Endothelial cell of umbilical vein (primary cell): ENCODE data around the gene EFTUD2. TPM values are rescaled to one million over a fixed set of nuclear protein-coding genes. Genes with fewer than 3 reads are reported as not detected.

Experiments used
- BruUV-seq: library from RNA; stranded (reverse); fragments of 400-500 nt; replicated peaks from 2 replicates; lab custom pipeline; 2021; lab: Mats Ljungman, UMichigan
- CTCF ChIA-PET: fragments of 300-600, 350-600 bp; sonication (Branson Sonifier 250); formaldehyde crosslinking; loops from one replicate; lab custom pipeline; 2021; ENCODE audit warnings: antibody characterized with exemption, inconsistent platforms; lab: Charles Lee
- POLR2A ChIA-PET: fragments of 300-600, 350-600 bp; sonication (Branson Sonifier 250); formaldehyde crosslinking; loops from one replicate; lab custom pipeline; 2021; ENCODE audit warnings: antibody characterized with exemption, inconsistent platforms; lab: Charles Lee
- DNase-seq: peaks from one replicate; pipeline ENCODE4 v3.0.0-alpha.2; 2011; ENCODE audit warnings: low read depth, low spot score
- FAIRE-seq: peaks from 2 replicates; lab custom pipeline; 2011; peaks lifted over from hg19 to GRCh38; lab: Jason Lieb, UNC
- H2AFZ ChIP-seq: 2 replicates; pipeline ENCODE4 v1.6.0; 2012; ENCODE audit warnings: low read depth, low read length, control low read depth, inconsistent platforms
- H3K27ac ChIP-seq: 2 replicates; pipeline ENCODE4 v1.5.1; 2011; ENCODE audit warnings: low read depth, mild to moderate bottlenecking, control low read depth, low read length, moderate library complexity; ENCODE audit not compliant: insufficient read depth
- H3K27me3 ChIP-seq, 2 experiments: 2 replicates each; pipeline versions ENCODE4 v1.6.0 to v1.6.1; 2011; ENCODE audit warnings: low read length in 2 of 2, mixed read lengths in 1 of 2; ENCODE audit not compliant: control insufficient read depth in 2 of 2, insufficient read depth in 2 of 2
- H3K36me3 ChIP-seq, 2 experiments: 2 replicates in 1 of 2; 3 replicates in 1 of 2; pipeline ENCODE4 v1.5.1; 2011; ENCODE audit warnings: low read length in 2 of 2, mild to moderate bottlenecking in 1 of 2, moderate library complexity in 1 of 2; ENCODE audit not compliant: control insufficient read depth in 2 of 2, insufficient read depth in 2 of 2; ENCODE audit errors: extremely low read depth in 1 of 2
- H3K4me1 ChIP-seq: 3 replicates; pipeline ENCODE4 v1.5.1; 2011; ENCODE audit warnings: mild to moderate bottlenecking, low read length; ENCODE audit not compliant: control insufficient read depth, insufficient read depth; ENCODE audit errors: extremely low read depth
- H3K4me2 ChIP-seq: 2 replicates; pipeline ENCODE4 v1.6.1; 2011; ENCODE audit warnings: low read length, control low read depth, mixed read lengths; ENCODE audit not compliant: insufficient read depth
- H3K4me3 ChIP-seq, 3 experiments: fragments of 200-600 bp in 1 of 3; sonication (generic), shearing (Covaris generic) in 1 of 3; replicated peaks in 1 of 3; 2 replicates each; pipeline ENCODE4 v1.5.1; 2011 to 2016; ENCODE audit warnings: control low read depth in 3 of 3, low read length in 3 of 3, mild to moderate bottlenecking in 2 of 3, inconsistent platforms in 1 of 3, low read depth in 1 of 3, moderate library complexity in 1 of 3; ENCODE audit not compliant: insufficient read depth in 1 of 3
- H3K79me2 ChIP-seq: 2 replicates; pipeline ENCODE4 v1.6.0; 2012; ENCODE audit warnings: low read length, inconsistent platforms; ENCODE audit not compliant: control insufficient read depth, insufficient read depth
- H3K9ac ChIP-seq: replicated peaks from 2 replicates; pipeline ENCODE3; 2011; ENCODE audit warnings: low read length, control low read depth; ENCODE audit not compliant: insufficient read depth; ENCODE audit errors: extremely low read depth
- H3K9me1 ChIP-seq: replicated peaks from 3 replicates; pipeline ENCODE4 v1.6.0; 2011; ENCODE audit warnings: mild to moderate bottlenecking, low read length; ENCODE audit not compliant: control insufficient read depth, insufficient read depth; ENCODE audit errors: extremely low read depth
- H3K9me3 ChIP-seq: replicated peaks from 2 replicates; pipeline ENCODE4 v1.5.1; 2012; ENCODE audit warnings: low read length, inconsistent platforms; ENCODE audit not compliant: control insufficient read depth, insufficient read depth
- H4K20me1 ChIP-seq: replicated peaks from 2 replicates; pipeline ENCODE3; 2011; ENCODE audit warnings: mild to moderate bottlenecking, low read length; ENCODE audit not compliant: control insufficient read depth, insufficient read depth; ENCODE audit errors: extremely low read depth
- EZH2 ChIP-seq: IDR thresholded peaks from 2 replicates; pipeline ENCODE4 v1.6.1; 2012; ENCODE audit warnings: borderline replicate concordance, low read depth, mild to moderate bottlenecking, moderate library complexity, low read length, inconsistent platforms; ENCODE audit not compliant: severe bottlenecking
- FOS ChIP-seq: IDR thresholded peaks from 2 replicates; pipeline ENCODE4 v1.6.1; 2011; ENCODE audit warnings: mild to moderate bottlenecking, low read length, moderate library complexity, borderline replicate concordance; ENCODE audit not compliant: insufficient read depth
- GATA2 ChIP-seq: IDR thresholded peaks from 2 replicates; pipeline ENCODE4 v1.7.0; 2011; ENCODE audit warnings: low read depth, mild to moderate bottlenecking, moderate library complexity, mixed read lengths, low read length; ENCODE audit not compliant: insufficient read length, insufficient read depth
- JUN ChIP-seq: IDR thresholded peaks from 2 replicates; pipeline ENCODE4 v1.6.1; 2011; ENCODE audit warnings: borderline replicate concordance, low read depth; ENCODE audit not compliant: insufficient read length, insufficient read depth
- MYC ChIP-seq: IDR thresholded peaks from one replicate; pipeline ENCODE4 v1.6.1; 2011; ENCODE audit warnings: mild to moderate bottlenecking, low read depth, low read length
- POLR2A ChIP-seq: IDR thresholded peaks from 2 replicates; pipeline ENCODE4 v1.6.1; 2012; ENCODE audit warnings: low read depth, mild to moderate bottlenecking, control low read depth, low read length
- POLR2AphosphoS5 ChIP-seq: IDR thresholded peaks from 2 replicates; pipeline ENCODE4 v1.6.1; 2012; ENCODE audit warnings: low read depth, mild to moderate bottlenecking, control low read depth, low read length, moderate library complexity; ENCODE audit not compliant: insufficient read depth
- dilution Hi-C: fragments of 300-500 bp; cut with MboI; formaldehyde crosslinking; loops from one replicate; pipeline ENCODE4 v1.15.0; 2019; ENCODE audit warnings: low sequenced_read_pairs; ENCODE audit not compliant: extremely low pct_ligation_motif_present
- intact Hi-C: fragments of 100-400 bp; cut with micrococcal nuclease; formaldehyde crosslinking; loops from one replicate; pipeline ENCODE4 v1.10.0; 2022
- polyA plus RNA-seq, 4 experiments: library from polyadenylated mRNA; depleted of rRNA in 3 of 4; stranded (reverse) in 3 of 4; unstranded in 1 of 4; fragments of >200 nt; gene quantifications; 2 replicates each; pipeline versions ENCODE4 v1.2.1 to v1.2.3, GENCODE V29; 2011 to 2012; ENCODE audit warnings: missing spikeins in 1 of 4
- total RNA-seq: library from RNA; stranded (reverse); gene quantifications from 2 replicates; pipeline ENCODE4 v1.2.3, GENCODE V29; 2021
- TF ChIP-seq, protein P1 (sequence below): IDR thresholded peaks from 2 replicates; pipeline ENCODE4 v1.6.1; 2011; ENCODE audit not compliant: insufficient read depth, insufficient read length
- TF ChIP-seq, protein P2 (sequence below), 2 donors: IDR thresholded peaks; 1 replicate in 1 of 2; 2 replicates in 1 of 2; pipeline ENCODE4 v1.5.1; 2011; ENCODE audit warnings: low read length in 2 of 2, mild to moderate bottlenecking in 2 of 2, moderate library complexity in 2 of 2, control low read depth in 1 of 2, inconsistent platforms in 1 of 2, low read depth in 1 of 2; ENCODE audit not compliant: insufficient read depth in 1 of 2; ENCODE audit errors: extremely low read depth in 1 of 2

Gene EFTUD2
- total and polyA plus RNA-seq, 2 donors (not counting 3 experiments of a cell fraction or from before 2014, with no cell fraction given), result 125 to 170 TPM

DNA sequence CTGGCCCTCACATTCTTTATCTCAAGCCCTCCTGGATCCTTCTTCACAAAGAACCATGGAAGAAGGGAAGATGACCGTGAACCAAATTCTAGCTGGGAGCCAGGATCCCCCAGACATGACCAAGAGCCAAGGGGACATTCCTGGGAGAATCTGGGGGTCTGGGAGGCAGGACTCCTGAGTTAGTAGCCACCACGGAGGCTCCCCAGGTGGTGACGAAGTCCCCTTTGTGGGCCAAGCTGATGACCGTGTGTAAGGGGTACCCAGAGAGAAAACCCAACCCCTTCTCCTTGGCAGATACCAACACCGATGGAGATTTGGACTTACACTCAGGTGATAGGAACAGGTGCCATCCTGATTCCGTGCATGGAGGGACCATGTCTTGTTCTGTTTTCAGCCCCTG, 22.9 kb upstream of the EFTUD2 start:
- BruUV-seq, result no TSS peak
- Histone ChIP-seq H3K79me2 (no peaks in the 10 kb centered on the region), H3K4me1 (peaks cover under 1% of the 10 kb centered on the region), H3K9me1 (no peaks in the 10 kb centered on the region), H3K27me3 (peaks cover 0 to 11% of the 10 kb centered on the region in 2 experiments), H3K4me2 (no peak overlapping the region), H3K4me3 (no peak overlapping the region), H2AFZ (no peak overlapping the region), H3K36me3 (peaks cover 0 to 3% of the 10 kb centered on the region in 2 experiments), H4K20me1 (no peaks in the 10 kb centered on the region), H3K9ac (no peak overlapping the region), H3K9me3 (no peaks in the 10 kb centered on the region), H3K27ac (no peak overlapping the region)
- TF ChIP-seq EZH2 (no peak), POLR2AphosphoS5 (no peak), GATA2 (no peak), JUN (no peak), POLR2A (no peak), FOS (no peak), MYC (no peak)
- TF ChIP-seq, protein P1, sequence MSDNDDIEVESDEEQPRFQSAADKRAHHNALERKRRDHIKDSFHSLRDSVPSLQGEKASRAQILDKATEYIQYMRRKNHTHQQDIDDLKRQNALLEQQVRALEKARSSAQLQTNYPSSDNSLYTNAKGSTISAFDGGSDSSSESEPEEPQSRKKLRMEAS, result no peak
- TF ChIP-seq, protein P2, sequence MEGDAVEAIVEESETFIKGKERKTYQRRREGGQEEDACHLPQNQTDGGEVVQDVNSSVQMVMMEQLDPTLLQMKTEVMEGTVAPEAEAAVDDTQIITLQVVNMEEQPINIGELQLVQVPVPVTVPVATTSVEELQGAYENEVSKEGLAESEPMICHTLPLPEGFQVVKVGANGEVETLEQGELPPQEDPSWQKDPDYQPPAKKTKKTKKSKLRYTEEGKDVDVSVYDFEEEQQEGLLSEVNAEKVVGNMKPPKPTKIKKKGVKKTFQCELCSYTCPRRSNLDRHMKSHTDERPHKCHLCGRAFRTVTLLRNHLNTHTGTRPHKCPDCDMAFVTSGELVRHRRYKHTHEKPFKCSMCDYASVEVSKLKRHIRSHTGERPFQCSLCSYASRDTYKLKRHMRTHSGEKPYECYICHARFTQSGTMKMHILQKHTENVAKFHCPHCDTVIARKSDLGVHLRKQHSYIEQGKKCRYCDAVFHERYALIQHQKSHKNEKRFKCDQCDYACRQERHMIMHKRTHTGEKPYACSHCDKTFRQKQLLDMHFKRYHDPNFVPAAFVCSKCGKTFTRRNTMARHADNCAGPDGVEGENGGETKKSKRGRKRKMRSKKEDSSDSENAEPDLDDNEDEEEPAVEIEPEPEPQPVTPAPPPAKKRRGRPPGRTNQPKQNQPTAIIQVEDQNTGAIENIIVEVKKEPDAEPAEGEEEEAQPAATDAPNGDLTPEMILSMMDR (IDR thresholded peaks at IDR 0.05; ENCODE audit: extremely low read depth in 1 of 2, insufficient read depth in 1 of 2, low read depth in 1 of 2, low read length in 2 of 2), result no peak
- no peak for FAIRE-seq
- dilution Hi-C loops (no loop called here), intact Hi-C loops (no loop called here)
- no peak for DNase-seq
- ChIA-PET CTCF (interaction anchor here (0.5 to 9.9 kb wide), 4 partner anchors 22 to 211 kb away, joined by 3 to 331 read pairs (median 48); partner anchors contain the start of gene EFTUD2), POLR2A (interaction anchor here (1.4 kb wide), 1 partner anchor 98 kb away, joined by 5 read pairs; no protein-coding TSS in a partner anchor)
